Neuronal stem cell (in vitro differentiated cells): ENCODE results near the gene SLC7A4.
A peak's percentile ranks its signal among the peaks of the same experiment; 100 is the strongest.

Experiments
- DNase-seq: peaks from one replicate; pipeline ENCODE4 v3.0.0-alpha.2; 2013; ENCODE audit warnings: low spot score
- H2AFZ ChIP-seq: one replicate; pipeline ENCODE4 v1.6.1; 2013; ENCODE audit warnings: mild to moderate bottlenecking, low read length, inconsistent platforms
- H2AK5ac ChIP-seq: 2 replicates; pipeline ENCODE4 v1.6.1; 2013; ENCODE audit warnings: low read depth, mild to moderate bottlenecking, inconsistent platforms, low read length, moderate library complexity, mixed read lengths
- H2BK120ac ChIP-seq: 2 replicates; pipeline ENCODE4 v1.6.1; 2013; ENCODE audit warnings: low read depth, mild to moderate bottlenecking, inconsistent platforms, low read length, moderate library complexity, mixed read lengths
- H2BK12ac ChIP-seq: one replicate; pipeline ENCODE4 v1.6.1; 2013; ENCODE audit warnings: low read length, inconsistent platforms
- H2BK15ac ChIP-seq: 2 replicates; pipeline ENCODE4 v1.6.1; 2013; ENCODE audit warnings: mild to moderate bottlenecking, low read length, inconsistent platforms, mixed read lengths
- H2BK5ac ChIP-seq: one replicate; pipeline ENCODE4 v1.6.1; 2013; ENCODE audit warnings: inconsistent platforms, mild to moderate bottlenecking, low read length, moderate library complexity
- H3K14ac ChIP-seq: one replicate; pipeline ENCODE4 v1.6.1; 2013; ENCODE audit warnings: low read length, inconsistent platforms
- H3K18ac ChIP-seq: 2 replicates; pipeline ENCODE4 v1.6.1; 2013; ENCODE audit warnings: low read length, inconsistent platforms
- H3K23ac ChIP-seq: 2 replicates; pipeline ENCODE4 v1.6.1; 2013; ENCODE audit warnings: low read depth, mild to moderate bottlenecking, mixed read lengths, low read length, inconsistent platforms; ENCODE audit not compliant: poor library complexity
- H3K27ac ChIP-seq: replicated peaks from 3 replicates; pipeline ENCODE4 v1.5.1; 2013; ENCODE audit warnings: low read length, inconsistent platforms
- H3K27me3 ChIP-seq, 3 experiments: 2 replicates each; pipeline ENCODE4 v1.6.1; 2013; ENCODE audit warnings: low read length in 3 of 3, mild to moderate bottlenecking in 2 of 3, inconsistent platforms in 1 of 3, low read depth in 1 of 3, mixed read lengths in 1 of 3, moderate library complexity in 1 of 3; ENCODE audit not compliant: control insufficient read depth in 3 of 3, insufficient read depth in 3 of 3
- H3K36me3 ChIP-seq, 2 donors: replicated peaks in 1 of 2; 2 replicates each; pipeline ENCODE4 v1.6.1; 2013; ENCODE audit warnings: low read length in 2 of 2; ENCODE audit not compliant: control insufficient read depth in 2 of 2, insufficient read depth in 2 of 2
- H3K4ac ChIP-seq: 2 replicates; pipeline ENCODE4 v1.6.1; 2013; ENCODE audit warnings: inconsistent platforms, mild to moderate bottlenecking, low read length, moderate library complexity
- H3K4me1 ChIP-seq, 2 donors: 1 replicate in 1 of 2; 2 replicates in 1 of 2; pipeline ENCODE4 v1.6.1; 2013; ENCODE audit warnings: low read length in 2 of 2, low read depth in 1 of 2; ENCODE audit not compliant: control insufficient read depth in 2 of 2, insufficient read depth in 1 of 2
- H3K4me2 ChIP-seq: one replicate; pipeline ENCODE4 v1.6.1; 2013; ENCODE audit warnings: mild to moderate bottlenecking, low read length, inconsistent platforms; ENCODE audit not compliant: insufficient read depth, poor library complexity, severe bottlenecking
- H3K4me3 ChIP-seq, 2 donors: 2 replicates each; pipeline ENCODE4 v1.5.1; 2013; ENCODE audit warnings: low read length in 2 of 2, mild to moderate bottlenecking in 2 of 2, inconsistent platforms in 1 of 2, moderate library complexity in 1 of 2
- H3K79me1 ChIP-seq: one replicate; pipeline ENCODE4 v1.6.1; 2013; ENCODE audit warnings: low read depth, mild to moderate bottlenecking, inconsistent platforms, low read length, moderate library complexity
- H3K9ac ChIP-seq: one replicate; pipeline ENCODE4 v1.6.1; 2013; ENCODE audit warnings: mild to moderate bottlenecking, low read depth, low read length, inconsistent platforms; ENCODE audit not compliant: poor library complexity
- H3K9me3 ChIP-seq, 2 donors: replicated peaks in 1 of 2; 2 replicates each; pipeline versions ENCODE3 to v1.6.1; 2013; ENCODE audit warnings: low read length in 2 of 2, mild to moderate bottlenecking in 2 of 2, inconsistent platforms in 1 of 2, low read depth in 1 of 2, mixed read lengths in 1 of 2, moderate library complexity in 1 of 2; ENCODE audit not compliant: control insufficient read depth in 2 of 2, insufficient read depth in 1 of 2
- H4K8ac ChIP-seq: one replicate; pipeline ENCODE4 v1.6.1; 2013; ENCODE audit warnings: low read depth, mild to moderate bottlenecking, inconsistent platforms, low read length, moderate library complexity
- H4K91ac ChIP-seq: one replicate; pipeline ENCODE4 v1.6.1; 2013; ENCODE audit warnings: low read length, low read depth, mild to moderate bottlenecking, inconsistent platforms; ENCODE audit not compliant: poor library complexity
- whole genome bisulfite sequencing, 2 donors: extraction: QIAGEN DNeasy Blood & Tissue Kit; methylation state at CpG; one replicate each; pipeline ENCODE4 v1.1.7; 2013; ENCODE audit warnings: missing lambda C conversion rate in 2 of 2, mixed read lengths in 1 of 2; ENCODE audit not compliant: insufficient read length in 2 of 2, insufficient replicate concordance in 1 of 2; ENCODE audit errors: extremely low coverage in 2 of 2; 5-methylcytosine and 5-hydroxymethylcytosine counted together

The SLC7A4 gene

DNA sequence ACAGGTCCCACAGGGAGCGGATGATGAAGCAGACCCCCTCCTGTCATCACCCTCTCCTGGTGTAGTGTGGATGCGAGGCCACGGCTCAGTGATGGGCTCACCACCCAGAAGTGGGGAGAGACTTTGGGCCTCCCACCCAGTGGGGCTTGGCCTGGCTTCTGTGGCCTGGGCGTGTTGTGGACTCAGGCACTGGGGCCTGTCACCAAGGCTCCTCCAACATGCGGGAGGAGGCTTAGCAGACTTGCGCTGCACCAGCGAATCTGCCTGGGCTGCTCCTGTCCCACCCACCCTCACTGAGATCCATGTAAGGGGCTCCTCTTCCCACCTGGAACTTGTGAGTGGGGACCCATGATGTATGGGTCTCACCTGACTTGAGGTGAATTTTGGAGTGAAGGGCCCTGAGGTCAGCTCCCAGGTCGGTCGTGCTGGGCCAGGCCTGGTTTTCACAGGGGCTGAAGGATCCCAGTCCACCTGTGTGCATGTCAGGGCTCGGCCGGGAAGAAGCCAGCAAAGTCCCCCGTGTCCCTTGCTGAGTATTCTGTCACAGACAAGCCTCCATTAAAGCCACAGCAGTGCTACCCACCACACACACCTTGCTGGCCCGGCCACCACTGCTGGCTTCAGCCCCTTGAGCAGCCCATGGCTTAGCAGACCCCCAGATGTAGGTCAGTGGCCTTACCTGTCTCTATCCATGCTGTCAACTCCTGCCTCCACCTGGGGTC, 34.7 kb downstream of the SLC7A4 start:
- Histone ChIP-seq H3K27me3 (no peaks in the 10 kb centered on the region), H3K36me3 (peaks cover 54 to 73% of the 10 kb centered on the region in 2 donors), H3K9ac (no peak overlapping the region), H3K79me1 (peaks cover 15% of the 10 kb centered on the region), H3K4ac (no peak overlapping the region), H4K8ac (no peak overlapping the region), H2AFZ (no peak overlapping the region), H3K23ac (peak overlapping the region; percentile 89), H2BK12ac (no peak overlapping the region), H2AK5ac (no peak overlapping the region), H2BK5ac (no peak overlapping the region), H3K27ac (no peak overlapping the region), H2BK15ac (no peak overlapping the region), H3K4me2 (no peak overlapping the region), H2BK120ac (no peak overlapping the region), H3K4me3 (no peak overlapping the region), H3K9me3 (no peaks in the 10 kb centered on the region), H3K18ac (no peak overlapping the region), H4K91ac (peak overlapping the region; percentile 22), H3K4me1 (peaks cover 10 to 12% of the 10 kb centered on the region in 2 donors), H3K14ac (no peak overlapping the region)
- no CpG with 5 or more reads among the region's 13 CpGs for WGBS, 2 donors
- DNase-seq = no peak

DNA sequence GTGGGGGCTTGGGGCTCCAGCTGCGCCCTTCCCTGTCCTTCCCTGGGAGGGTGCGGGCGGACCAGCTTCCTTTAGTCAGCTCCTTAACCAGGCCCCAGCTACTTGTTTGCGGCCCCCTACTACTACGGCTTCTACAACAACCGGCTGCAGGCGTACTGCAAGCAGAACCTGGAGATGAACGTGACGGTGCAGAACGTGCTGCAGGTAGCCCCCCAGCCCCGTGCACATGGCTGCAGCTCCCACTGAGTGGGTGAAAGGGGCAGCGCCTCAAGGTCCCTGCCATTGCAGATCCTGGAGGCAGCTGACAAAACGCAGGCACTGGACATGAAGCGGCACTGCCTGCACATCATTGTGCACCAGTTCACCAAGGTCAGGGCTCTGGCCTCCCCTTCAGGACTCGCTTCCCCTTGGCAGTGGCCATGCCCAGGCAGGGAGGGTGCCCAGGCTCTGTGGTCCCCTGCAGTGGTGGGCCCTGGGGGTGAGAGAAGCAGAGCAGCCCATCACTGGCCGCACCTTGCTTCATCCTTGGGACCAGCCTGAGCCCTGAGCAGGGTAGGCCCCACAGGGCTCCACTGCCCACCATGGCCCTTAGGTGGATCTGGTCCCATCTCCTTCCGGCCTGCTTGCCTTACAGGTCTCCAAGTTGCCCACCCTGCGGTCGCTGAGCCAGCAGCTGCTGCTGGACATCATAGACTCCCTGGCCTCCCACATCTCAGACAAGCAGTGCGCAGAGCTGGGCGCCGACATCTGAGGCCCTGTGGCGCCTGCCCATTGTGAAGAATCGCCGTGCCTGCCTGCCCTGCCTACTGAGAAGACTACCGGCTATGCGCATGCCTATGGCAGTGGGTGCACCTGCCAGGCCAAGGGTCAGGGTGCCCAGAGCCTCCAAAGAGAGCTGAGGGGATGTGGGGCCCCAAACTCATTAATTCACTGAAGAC, 35.5 kb downstream of the SLC7A4 start:
- Histone ChIP-seq H2BK120ac (no peak overlapping the region), H3K4me2 (no peak overlapping the region), H3K27me3 (no peaks in the 10 kb centered on the region), H2BK15ac (no peak overlapping the region), H2BK5ac (no peak overlapping the region), H3K9ac (no peak overlapping the region), H2AK5ac (no peak overlapping the region), H3K23ac (peak overlapping the region; percentile 80), H3K14ac (no peak overlapping the region), H3K79me1 (peaks cover 15% of the 10 kb centered on the region), H3K18ac (peak overlapping the region; percentile 33), H3K36me3 (peaks cover 62 to 82% of the 10 kb centered on the region in 2 donors), H2BK12ac (no peak overlapping the region), H2AFZ (no peak overlapping the region), H3K4ac (no peak overlapping the region), H3K4me1 (peaks cover 9 to 11% of the 10 kb centered on the region in 2 donors), H4K8ac (no peak overlapping the region), H3K27ac (no peak overlapping the region), H4K91ac (peak overlapping the region; percentile 22), H3K9me3 (no peaks in the 10 kb centered on the region), H3K4me3 (no peak overlapping the region)
- no CpG with 5 or more reads among the region's 27 CpGs for WGBS, 2 donors
- DNase-seq = no peak

DNA sequence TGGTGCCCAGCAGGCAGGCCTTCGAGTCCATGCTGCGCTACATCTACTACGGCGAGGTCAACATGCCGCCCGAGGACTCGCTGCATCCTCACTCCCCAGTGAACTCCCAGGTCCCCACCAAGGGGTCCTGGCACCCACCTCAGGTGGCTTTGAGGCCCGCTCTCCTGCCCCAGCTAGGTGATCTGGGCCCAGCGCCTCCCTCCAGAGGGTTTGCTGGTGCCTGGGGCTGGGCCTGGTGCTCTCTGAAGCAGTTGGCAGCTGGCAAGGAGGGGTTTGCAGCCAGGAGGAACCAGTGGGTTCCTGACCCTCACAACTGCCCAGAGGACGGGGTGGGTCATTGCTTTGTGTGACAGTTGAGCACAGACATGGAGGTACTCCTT, 36.3 kb downstream of the SLC7A4 start:
- no peak overlapping the region for H2AFZ ChIP-seq
- H2BK12ac ChIP-seq = no peak overlapping the region
- peak overlapping the region; percentile 96 for H3K23ac ChIP-seq
- no peak overlapping the region for H2BK15ac ChIP-seq
- no peak for DNase-seq
- H3K36me3 ChIP-seq = peaks cover 69 to 89% of the 10 kb centered on the region in 2 donors
- no peak overlapping the region for H3K14ac ChIP-seq
- H3K4me3 ChIP-seq = no peak overlapping the region
- H3K4ac ChIP-seq = no peak overlapping the region
- no peak overlapping the region for H3K9ac ChIP-seq
- no peak overlapping the region for H3K4me2 ChIP-seq
- WGBS, 2 donors = no CpG with 5 or more reads among the region's 10 CpGs
- peaks cover 8% of the 10 kb centered on the region in 2 donors for H3K4me1 ChIP-seq
- H4K8ac ChIP-seq = no peak overlapping the region
- no peak overlapping the region for H2BK120ac ChIP-seq
- no peaks in the 10 kb centered on the region for H3K27me3 ChIP-seq
- H2BK5ac ChIP-seq = no peak overlapping the region
- H2AK5ac ChIP-seq = no peak overlapping the region
- no peak overlapping the region for H3K27ac ChIP-seq
- H4K91ac ChIP-seq = no peak overlapping the region
- H3K9me3 ChIP-seq = no peaks in the 10 kb centered on the region
- H3K79me1 ChIP-seq = peaks cover 15% of the 10 kb centered on the region
- H3K18ac ChIP-seq = no peak overlapping the region
